Neuronal stem cell (in vitro differentiated cells): Measurements from ENCODE around the gene NEGR1.

ENCODE experiments used
- DNase-seq: peaks from one replicate; pipeline ENCODE4 v3.0.0-alpha.2; 2013; ENCODE audit warnings: low spot score
- H2AFZ ChIP-seq: one replicate; pipeline ENCODE4 v1.6.1; 2013; ENCODE audit warnings: mild to moderate bottlenecking, low read length, inconsistent platforms
- H2AK5ac ChIP-seq: 2 replicates; pipeline ENCODE4 v1.6.1; 2013; ENCODE audit warnings: low read depth, mild to moderate bottlenecking, inconsistent platforms, low read length, moderate library complexity, mixed read lengths
- H2BK120ac ChIP-seq: 2 replicates; pipeline ENCODE4 v1.6.1; 2013; ENCODE audit warnings: low read depth, mild to moderate bottlenecking, inconsistent platforms, low read length, moderate library complexity, mixed read lengths
- H2BK12ac ChIP-seq: one replicate; pipeline ENCODE4 v1.6.1; 2013; ENCODE audit warnings: low read length, inconsistent platforms
- H2BK15ac ChIP-seq: 2 replicates; pipeline ENCODE4 v1.6.1; 2013; ENCODE audit warnings: mild to moderate bottlenecking, low read length, inconsistent platforms, mixed read lengths
- H2BK5ac ChIP-seq: one replicate; pipeline ENCODE4 v1.6.1; 2013; ENCODE audit warnings: inconsistent platforms, mild to moderate bottlenecking, low read length, moderate library complexity
- H3K14ac ChIP-seq: one replicate; pipeline ENCODE4 v1.6.1; 2013; ENCODE audit warnings: low read length, inconsistent platforms
- H3K18ac ChIP-seq: 2 replicates; pipeline ENCODE4 v1.6.1; 2013; ENCODE audit warnings: low read length, inconsistent platforms
- H3K23ac ChIP-seq: 2 replicates; pipeline ENCODE4 v1.6.1; 2013; ENCODE audit warnings: low read depth, mild to moderate bottlenecking, mixed read lengths, low read length, inconsistent platforms; ENCODE audit not compliant: poor library complexity
- H3K27ac ChIP-seq: replicated peaks from 3 replicates; pipeline ENCODE4 v1.5.1; 2013; ENCODE audit warnings: low read length, inconsistent platforms
- H3K27me3 ChIP-seq, 3 experiments: 2 replicates each; pipeline ENCODE4 v1.6.1; 2013; ENCODE audit warnings: low read length in 3 of 3, mild to moderate bottlenecking in 2 of 3, inconsistent platforms in 1 of 3, low read depth in 1 of 3, mixed read lengths in 1 of 3, moderate library complexity in 1 of 3; ENCODE audit not compliant: control insufficient read depth in 3 of 3, insufficient read depth in 3 of 3
- H3K36me3 ChIP-seq, 2 donors: replicated peaks in 1 of 2; 2 replicates each; pipeline ENCODE4 v1.6.1; 2013; ENCODE audit warnings: low read length in 2 of 2; ENCODE audit not compliant: control insufficient read depth in 2 of 2, insufficient read depth in 2 of 2
- H3K4ac ChIP-seq: 2 replicates; pipeline ENCODE4 v1.6.1; 2013; ENCODE audit warnings: inconsistent platforms, mild to moderate bottlenecking, low read length, moderate library complexity
- H3K4me1 ChIP-seq, 2 donors: 1 replicate in 1 of 2; 2 replicates in 1 of 2; pipeline ENCODE4 v1.6.1; 2013; ENCODE audit warnings: low read length in 2 of 2, low read depth in 1 of 2; ENCODE audit not compliant: control insufficient read depth in 2 of 2, insufficient read depth in 1 of 2
- H3K4me2 ChIP-seq: one replicate; pipeline ENCODE4 v1.6.1; 2013; ENCODE audit warnings: mild to moderate bottlenecking, low read length, inconsistent platforms; ENCODE audit not compliant: insufficient read depth, poor library complexity, severe bottlenecking
- H3K4me3 ChIP-seq, 2 donors: 2 replicates each; pipeline ENCODE4 v1.5.1; 2013; ENCODE audit warnings: low read length in 2 of 2, mild to moderate bottlenecking in 2 of 2, inconsistent platforms in 1 of 2, moderate library complexity in 1 of 2
- H3K79me1 ChIP-seq: one replicate; pipeline ENCODE4 v1.6.1; 2013; ENCODE audit warnings: low read depth, mild to moderate bottlenecking, inconsistent platforms, low read length, moderate library complexity
- H3K9ac ChIP-seq: one replicate; pipeline ENCODE4 v1.6.1; 2013; ENCODE audit warnings: mild to moderate bottlenecking, low read depth, low read length, inconsistent platforms; ENCODE audit not compliant: poor library complexity
- H3K9me3 ChIP-seq, 2 donors: replicated peaks in 1 of 2; 2 replicates each; pipeline versions ENCODE3 to v1.6.1; 2013; ENCODE audit warnings: low read length in 2 of 2, mild to moderate bottlenecking in 2 of 2, inconsistent platforms in 1 of 2, low read depth in 1 of 2, mixed read lengths in 1 of 2, moderate library complexity in 1 of 2; ENCODE audit not compliant: control insufficient read depth in 2 of 2, insufficient read depth in 1 of 2
- H4K8ac ChIP-seq: one replicate; pipeline ENCODE4 v1.6.1; 2013; ENCODE audit warnings: low read depth, mild to moderate bottlenecking, inconsistent platforms, low read length, moderate library complexity
- H4K91ac ChIP-seq: one replicate; pipeline ENCODE4 v1.6.1; 2013; ENCODE audit warnings: low read length, low read depth, mild to moderate bottlenecking, inconsistent platforms; ENCODE audit not compliant: poor library complexity
- WGBS, 2 donors: extraction: QIAGEN DNeasy Blood & Tissue Kit; methylation state at CpG; one replicate each; pipeline ENCODE4 v1.1.7; 2013; ENCODE audit warnings: missing lambda C conversion rate in 2 of 2, mixed read lengths in 1 of 2; ENCODE audit not compliant: insufficient read length in 2 of 2, insufficient replicate concordance in 1 of 2; ENCODE audit errors: extremely low coverage in 2 of 2; 5-methylcytosine and 5-hydroxymethylcytosine counted together

The NEGR1 gene

DNA sequence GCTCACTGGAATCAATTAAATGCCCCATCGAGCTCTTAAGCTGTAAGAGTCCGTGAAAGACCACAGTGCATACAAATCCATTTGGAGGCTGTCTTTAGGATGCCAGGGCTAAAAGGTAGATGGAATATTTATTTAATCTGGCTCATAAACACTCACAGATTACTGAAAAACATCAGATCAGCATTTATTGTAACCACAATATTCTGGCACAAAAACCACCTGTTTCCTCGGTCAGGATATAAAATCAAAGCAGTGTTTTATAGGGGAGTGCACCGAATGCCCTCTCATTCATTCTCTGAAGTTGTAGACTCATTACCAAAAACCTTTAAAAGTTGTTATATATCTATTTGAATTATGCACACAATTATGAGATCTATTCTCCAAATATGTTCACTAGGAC lies 500.9 kb downstream of the NEGR1 start:
- Histone ChIP-seq H3K4me2 (no peak overlapping the region), H2AK5ac (no peak overlapping the region), H3K4me1 (no peaks in the 10 kb centered on the region), H3K79me1 (no peaks in the 10 kb centered on the region), H2BK5ac (no peak overlapping the region), H4K91ac (no peak overlapping the region), H3K14ac (no peak overlapping the region), H3K18ac (no peak overlapping the region), H2BK120ac (no peak overlapping the region), H3K23ac (no peak overlapping the region), H4K8ac (no peak overlapping the region), H3K4me3 (no peak overlapping the region), H3K27me3 (no peaks in the 10 kb centered on the region), H3K4ac (no peak overlapping the region), H2AFZ (no peak overlapping the region), H3K27ac (no peak overlapping the region), H2BK12ac (no peak overlapping the region), H2BK15ac (no peak overlapping the region), H3K36me3 (no peaks in the 10 kb centered on the region), H3K9me3 (no peaks in the 10 kb centered on the region), H3K9ac (no peak overlapping the region)
- no CpG with 5 or more reads among the region's 4 CpGs for WGBS, 2 donors
- DNase-seq: no peak

- Histone ChIP-seq H3K23ac (no peak overlapping the region), H2BK15ac (no peak overlapping the region), H2BK12ac (no peak overlapping the region), H3K4me1 (no peaks in the 10 kb centered on the region), H4K91ac (no peak overlapping the region), H3K4ac (no peak overlapping the region), H3K14ac (no peak overlapping the region), H2BK120ac (no peak overlapping the region), H3K4me3 (no peak overlapping the region), H2AK5ac (no peak overlapping the region), H3K18ac (no peak overlapping the region), H3K27ac (no peak overlapping the region), H3K79me1 (no peaks in the 10 kb centered on the region), H4K8ac (no peak overlapping the region), H3K27me3 (no peaks in the 10 kb centered on the region), H3K9ac (no peak overlapping the region), H2AFZ (no peak overlapping the region), H2BK5ac (no peak overlapping the region), H3K9me3 (no peaks in the 10 kb centered on the region), H3K4me2 (no peak overlapping the region), H3K36me3 (no peaks in the 10 kb centered on the region)
- no CpG with 5 or more reads among the region's 3 CpGs for WGBS, 2 donors
- no peak for DNase-seq
These were observed 501.7 kb downstream of the NEGR1 start for GRCh38 chr1:71780681-71781080.

GRCh38 chr1:71778940-71779339 lies 503.4 kb downstream of the NEGR1 start:
- no peak overlapping the region for H3K4me2 ChIP-seq
- no peaks in the 10 kb centered on the region for H3K36me3 ChIP-seq
- H3K4me3 ChIP-seq: no peak overlapping the region
- H3K79me1 ChIP-seq: no peaks in the 10 kb centered on the region
- no peak overlapping the region for H2AFZ ChIP-seq
- H2BK120ac ChIP-seq: no peak overlapping the region
- H3K23ac ChIP-seq: no peak overlapping the region
- no CpG with 5 or more reads among the region's 1 CpG for WGBS, 2 donors
- no peak overlapping the region for H2BK5ac ChIP-seq
- H3K27me3 ChIP-seq: no peaks in the 10 kb centered on the region
- no peak overlapping the region for H2BK12ac ChIP-seq
- H3K9me3 ChIP-seq: no peaks in the 10 kb centered on the region
- no peak overlapping the region for H3K4ac ChIP-seq
- no peak overlapping the region for H3K27ac ChIP-seq
- no peak for DNase-seq
- H4K91ac ChIP-seq: no peak overlapping the region
- no peak overlapping the region for H3K18ac ChIP-seq
- no peak overlapping the region for H4K8ac ChIP-seq
- no peak overlapping the region for H3K9ac ChIP-seq
- no peaks in the 10 kb centered on the region for H3K4me1 ChIP-seq
- no peak overlapping the region for H2BK15ac ChIP-seq
- no peak overlapping the region for H3K14ac ChIP-seq
- no peak overlapping the region for H2AK5ac ChIP-seq

GRCh38 chr1:71777094-71777493 lies 505.2 kb downstream of the NEGR1 start:
- no peak overlapping the region for H2AK5ac ChIP-seq
- H3K23ac ChIP-seq: no peak overlapping the region
- H3K4me3 ChIP-seq: no peak overlapping the region
- no peaks in the 10 kb centered on the region for H3K79me1 ChIP-seq
- no peak overlapping the region for H3K4ac ChIP-seq
- DNase-seq: no peak
- H3K27me3 ChIP-seq: no peaks in the 10 kb centered on the region
- H3K4me1 ChIP-seq: no peaks in the 10 kb centered on the region
- no peak overlapping the region for H2BK5ac ChIP-seq
- H2BK12ac ChIP-seq: no peak overlapping the region
- no peak overlapping the region for H4K91ac ChIP-seq
- H3K27ac ChIP-seq: no peak overlapping the region
- no peaks in the 10 kb centered on the region for H3K9me3 ChIP-seq
- H3K9ac ChIP-seq: no peak overlapping the region
- H3K4me2 ChIP-seq: no peak overlapping the region
- H3K36me3 ChIP-seq: no peaks in the 10 kb centered on the region
- no peak overlapping the region for H2AFZ ChIP-seq
- no peak overlapping the region for H2BK120ac ChIP-seq
- no peak overlapping the region for H3K18ac ChIP-seq
- no peak overlapping the region for H2BK15ac ChIP-seq
- H4K8ac ChIP-seq: no peak overlapping the region
- no peak overlapping the region for H3K14ac ChIP-seq
